DMS53 (cell line): Measurements from ENCODE around the gene RMDN2.
"Not testable (repeated sequence)": the region's sequence is repeated elsewhere in the genome, so short reads cannot be mapped to it uniquely, and the experiment has no call there.

ENCODE experiments used
- DNase-seq: peaks from one replicate; lab custom pipeline; 2025; lab: John Stamatoyannopoulos, UW

RMDN2 gene

DNA sequence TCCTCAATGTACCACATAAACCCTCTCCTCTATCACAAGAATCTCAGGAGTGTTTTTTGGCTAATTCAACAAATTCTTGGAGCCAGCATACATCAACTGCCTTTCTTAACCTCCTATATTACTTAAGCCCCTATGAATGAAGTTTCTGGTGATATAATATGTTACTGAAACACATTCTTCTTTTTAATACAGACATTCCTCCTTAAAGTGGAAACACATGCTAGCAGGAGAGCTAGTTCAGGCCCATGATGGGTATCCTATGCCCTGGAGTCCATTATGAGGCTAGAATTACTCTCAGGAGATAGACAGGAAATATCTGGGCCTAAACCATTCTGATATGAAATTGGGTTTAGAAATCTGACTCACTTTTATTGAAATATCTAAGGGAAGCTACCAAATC, 26.6 kb upstream of the RMDN2 start:
- DNase-seq = no peak

DNA sequence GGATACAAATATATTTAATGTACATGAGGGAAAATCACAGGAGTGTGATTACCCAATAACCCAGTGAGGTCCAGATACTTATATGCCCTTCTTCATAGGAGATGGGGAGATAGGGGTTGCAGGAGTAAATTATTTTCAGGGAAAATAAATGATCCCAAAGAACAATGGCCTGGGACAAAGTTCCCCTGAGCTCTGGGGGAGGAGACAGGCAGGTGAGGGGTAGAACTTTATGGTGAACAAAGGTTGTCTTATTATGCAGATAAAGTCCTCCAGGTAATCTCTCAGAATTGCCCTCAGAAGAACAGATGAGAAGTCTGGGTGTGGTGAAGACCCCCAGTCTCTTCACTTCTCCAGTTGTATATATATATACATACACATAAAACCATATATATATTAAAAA, 22.1 kb upstream of the RMDN2 start:
- no peak for DNase-seq

DNA sequence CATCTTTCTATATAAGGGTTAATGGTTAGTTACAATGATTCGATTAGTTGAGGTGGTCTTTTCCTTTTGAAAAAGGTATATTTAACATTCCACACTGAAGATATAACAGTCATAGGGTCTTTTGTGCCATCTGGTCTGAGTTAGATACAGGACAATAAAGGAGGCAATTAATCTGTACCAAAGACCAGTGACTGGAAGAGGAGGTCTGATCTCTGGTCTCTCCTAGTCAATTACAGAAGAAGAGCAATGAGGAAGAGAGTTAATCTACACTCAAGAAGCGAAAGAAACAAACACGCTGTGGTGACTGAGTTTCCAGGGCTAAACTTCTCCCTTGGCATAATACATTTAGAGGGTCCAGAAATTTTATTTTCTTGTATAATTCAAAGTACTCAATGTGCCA, 20.7 kb upstream of the RMDN2 start:
- DNase-seq = no peak

DNA sequence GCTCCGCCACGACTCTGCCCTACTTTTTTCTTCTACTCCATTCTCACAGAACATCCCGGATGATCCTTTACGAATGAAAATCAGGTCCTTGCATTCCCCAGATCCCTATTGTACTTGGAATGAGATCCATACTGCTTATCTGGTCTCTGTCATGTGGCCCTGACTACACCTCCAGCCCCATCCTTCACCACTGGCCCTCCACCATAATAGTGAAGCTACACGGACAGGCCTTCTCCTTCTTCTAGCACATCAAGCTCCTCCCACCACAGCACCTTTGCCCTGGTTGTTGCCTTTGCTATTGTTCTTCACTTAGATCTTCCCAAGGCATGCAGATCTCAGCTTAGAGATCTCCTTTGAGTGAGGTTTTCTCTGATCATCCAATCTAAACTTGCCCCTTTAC, 20.1 kb upstream of the RMDN2 start:
- no peak for DNase-seq

DNA sequence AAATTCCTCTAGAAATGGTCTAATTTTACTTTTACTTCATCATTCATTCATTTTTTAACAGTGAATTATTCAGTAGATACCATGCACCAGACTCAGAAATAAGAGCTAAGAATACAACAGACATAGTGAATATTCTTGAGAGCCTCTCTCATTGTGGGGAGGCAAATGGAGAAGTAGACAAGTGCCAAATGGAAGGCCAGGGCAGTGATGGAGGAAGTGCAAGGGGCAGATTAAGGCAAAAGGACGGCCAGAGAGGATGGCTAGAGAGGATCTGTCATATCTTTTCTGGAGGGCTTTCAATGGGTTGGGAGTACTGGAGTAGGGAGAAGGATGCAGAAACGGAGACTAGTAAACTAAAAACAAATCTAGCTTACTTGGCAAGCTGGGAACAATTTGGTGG, 19.0 kb upstream of the RMDN2 start:
- no peak for DNase-seq

DNA sequence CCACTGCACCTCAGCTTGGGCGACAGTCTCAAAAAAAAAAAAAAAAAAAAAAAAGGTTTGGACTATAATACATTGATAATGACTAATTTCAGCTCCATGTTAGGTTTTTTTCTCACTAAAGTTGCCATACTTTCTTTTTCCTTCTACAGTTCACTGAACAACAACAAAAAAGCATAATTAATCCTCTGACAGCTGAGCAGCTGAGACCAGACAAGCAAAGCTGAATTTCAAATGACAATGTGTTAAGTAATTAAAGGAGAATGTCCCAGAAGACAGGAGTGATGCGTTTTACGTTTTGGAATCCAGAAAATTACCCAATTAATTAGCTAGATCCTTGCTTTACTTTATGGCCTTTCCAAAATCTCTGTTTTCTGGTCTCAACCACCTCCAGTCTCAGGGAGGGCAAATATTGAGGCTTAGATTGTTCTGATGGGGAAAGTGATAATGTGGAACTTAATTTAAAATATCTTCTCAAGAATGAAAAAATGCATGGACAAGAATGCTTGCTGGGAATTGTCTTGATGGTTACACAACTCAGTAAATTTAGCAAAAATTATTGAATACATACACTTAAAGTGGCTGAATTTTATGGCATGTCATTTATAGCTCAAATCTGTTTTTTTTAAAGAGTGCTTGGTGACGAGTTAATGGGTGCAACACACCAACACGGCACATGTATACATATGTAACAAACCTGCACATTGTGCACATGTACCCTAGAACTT, 17.4 kb upstream of the RMDN2 start:
- no peak for DNase-seq

DNA sequence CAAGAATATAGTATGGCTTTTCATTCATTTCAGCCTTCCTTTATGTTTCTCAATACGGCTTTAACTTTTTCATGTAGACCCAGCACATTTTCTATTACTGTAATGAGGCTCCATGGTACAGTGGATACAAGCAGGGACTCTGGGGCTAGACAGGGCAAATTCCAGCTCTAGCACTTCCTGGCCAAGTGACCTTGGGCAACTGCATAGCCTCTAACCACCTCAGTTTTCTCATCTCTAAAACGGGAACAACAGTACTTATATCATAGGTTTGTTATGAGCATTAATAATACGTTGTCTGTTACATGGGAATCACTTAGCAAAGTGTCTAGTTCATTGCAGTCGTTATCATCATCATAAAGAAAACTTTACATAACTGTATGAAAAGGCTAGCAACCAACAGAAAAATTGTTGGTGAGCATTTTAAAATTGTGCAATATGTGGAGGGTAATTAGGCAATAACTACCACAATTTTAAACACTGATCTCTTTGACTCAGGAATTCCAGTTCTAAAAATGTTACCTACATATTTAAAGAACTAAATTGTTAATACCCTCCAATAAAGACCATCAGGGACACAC, 13.7 kb upstream of the RMDN2 start:
- DNase-seq = no peak

DNA sequence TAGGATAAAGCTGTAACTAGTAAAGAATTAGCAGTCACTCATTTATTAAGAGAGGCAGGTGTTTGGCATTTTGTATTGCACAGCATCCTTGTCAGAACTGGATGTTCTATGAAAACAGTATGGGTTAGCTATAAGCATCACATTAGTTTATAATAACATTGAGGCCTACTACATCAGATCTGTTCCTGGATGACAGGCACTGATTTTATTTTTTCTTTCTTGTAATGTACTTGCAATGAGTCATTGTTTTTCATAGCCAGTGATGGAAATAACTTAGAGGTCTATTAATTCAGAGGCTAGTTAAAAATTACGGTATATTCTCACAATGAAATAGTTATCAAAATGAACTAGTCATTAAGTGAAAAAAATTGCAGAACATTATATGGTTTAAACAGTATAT, 13.0 kb upstream of the RMDN2 start:
- no peak for DNase-seq

DNA sequence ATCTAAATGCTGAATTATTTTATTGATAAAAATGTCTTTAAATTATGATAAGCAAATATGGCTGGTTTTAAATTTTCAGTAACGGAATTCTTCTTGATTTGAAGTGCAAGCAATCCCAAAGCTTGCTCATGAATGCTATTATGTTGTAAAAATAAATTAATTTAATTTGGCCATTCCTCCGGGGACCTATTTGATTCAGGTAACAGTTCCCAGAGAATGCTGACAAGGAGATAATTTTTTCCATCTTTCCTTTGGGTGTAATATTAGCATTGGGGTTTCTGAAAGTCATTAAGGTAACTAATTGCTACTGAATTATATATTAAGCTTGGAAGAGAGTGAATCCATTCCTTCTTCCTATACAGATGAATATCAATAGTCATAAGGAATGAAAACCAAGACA, 12.5 kb upstream of the RMDN2 start:
- DNase-seq = no peak

DNA sequence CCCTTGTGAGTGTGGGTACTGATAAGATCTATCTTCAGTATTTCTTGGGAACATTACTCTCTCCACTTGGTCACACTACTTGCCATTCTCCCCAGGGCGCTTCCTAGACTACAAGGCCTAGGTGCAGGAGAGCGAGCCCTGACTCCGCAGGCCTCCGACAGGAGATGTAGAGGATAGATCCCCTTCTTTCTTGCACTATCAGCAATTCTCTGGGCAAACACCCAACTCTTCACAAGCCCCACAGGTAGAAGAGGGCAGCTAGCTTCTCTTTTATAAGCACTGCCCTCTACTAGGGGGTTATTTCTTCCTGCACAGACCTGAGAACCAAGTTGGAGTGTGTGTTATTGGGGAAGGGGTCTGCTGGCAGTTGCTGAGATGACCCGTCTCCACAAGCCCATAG, 10.7 kb upstream of the RMDN2 start:
- DNase-seq = no peak

DNA sequence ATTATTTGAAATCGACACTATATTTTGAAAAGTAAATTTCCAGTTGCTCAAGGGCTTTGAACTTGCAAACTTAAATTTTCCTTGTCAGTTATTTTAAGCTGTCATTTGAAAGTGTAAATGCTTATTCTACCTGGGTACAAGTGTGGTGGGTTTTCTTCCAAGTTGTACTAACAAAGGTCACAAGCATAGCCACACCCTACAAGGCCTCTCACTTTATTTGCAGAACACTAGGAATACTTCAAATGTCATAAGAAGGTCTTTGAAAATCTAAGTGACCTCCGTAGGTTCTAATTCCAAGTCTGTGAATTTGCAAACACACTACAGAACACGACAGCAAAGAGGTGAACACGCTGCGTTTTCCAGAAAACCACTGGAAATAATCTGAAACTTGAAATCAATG, 9.3 kb upstream of the RMDN2 start:
- DNase-seq = no peak

DNA sequence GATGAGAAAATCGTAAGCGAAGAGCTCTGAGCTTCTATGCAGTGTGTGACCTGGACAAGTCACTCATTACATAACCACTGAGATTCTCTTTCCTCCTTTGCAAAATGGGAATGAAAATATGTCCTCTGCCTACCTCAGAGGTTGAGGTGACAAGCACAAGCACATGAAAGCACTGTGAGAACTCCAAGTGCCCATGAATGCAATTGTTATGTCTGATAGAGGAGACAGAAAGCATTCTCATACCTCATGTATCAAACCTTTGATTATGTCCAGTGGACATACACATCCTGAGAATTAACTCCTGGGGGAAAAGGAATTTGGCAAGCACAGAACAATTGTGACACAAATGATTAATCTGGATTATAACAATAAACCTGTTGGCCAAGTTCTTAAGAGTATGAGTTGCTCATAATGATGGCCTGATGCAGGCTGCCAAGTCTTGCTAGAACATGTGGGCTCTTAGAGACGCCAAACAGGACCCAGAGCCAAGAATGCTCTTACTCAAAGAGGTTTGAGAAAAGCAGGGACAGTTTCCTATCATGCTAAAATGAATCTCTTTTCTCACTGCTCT, 8.5 kb upstream of the RMDN2 start:
- no peak for DNase-seq

DNA sequence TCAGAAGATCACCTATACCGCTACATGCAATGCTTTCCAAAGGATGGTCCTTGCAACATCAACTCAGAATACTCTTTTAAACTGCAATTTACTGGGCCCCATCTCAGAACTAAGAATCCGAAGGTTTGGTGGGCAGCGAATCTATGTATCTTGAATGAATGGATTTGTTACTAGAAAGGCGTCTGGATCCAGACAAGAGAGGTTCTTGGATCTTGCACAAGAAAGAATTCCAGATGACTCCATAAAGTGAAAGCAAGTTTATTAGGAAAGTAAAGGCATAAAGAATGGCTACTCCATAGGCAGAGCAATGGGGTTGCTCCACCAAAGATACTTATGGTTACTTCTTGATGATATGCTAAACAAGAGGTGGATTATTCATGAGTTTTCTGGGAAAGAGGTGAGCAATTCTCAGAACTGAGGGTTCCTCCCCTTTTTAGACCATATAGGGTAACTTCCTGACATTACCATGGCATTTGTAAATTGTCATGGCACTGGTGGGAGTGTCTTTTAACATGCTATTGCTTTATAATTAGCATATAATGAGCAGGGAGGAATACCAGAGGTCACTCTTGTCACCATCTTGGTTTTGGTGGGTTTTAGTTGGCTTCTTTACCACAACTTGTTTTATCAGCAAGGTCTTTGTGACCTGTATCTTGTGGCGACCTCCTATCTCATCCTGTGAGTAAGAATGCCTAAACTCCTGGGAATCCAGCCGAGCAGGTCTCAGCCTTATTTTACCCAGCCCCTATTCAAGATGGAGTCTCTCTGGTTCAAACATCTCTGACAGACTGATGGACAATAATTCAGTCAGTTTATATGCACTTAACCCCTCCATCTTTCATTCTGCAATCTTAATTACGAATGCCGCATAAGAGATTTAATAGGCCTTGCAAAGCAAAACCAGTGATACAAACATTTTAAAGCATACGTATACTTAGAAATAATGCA, 7.5 kb upstream of the RMDN2 start:
- no peak for DNase-seq

DNA sequence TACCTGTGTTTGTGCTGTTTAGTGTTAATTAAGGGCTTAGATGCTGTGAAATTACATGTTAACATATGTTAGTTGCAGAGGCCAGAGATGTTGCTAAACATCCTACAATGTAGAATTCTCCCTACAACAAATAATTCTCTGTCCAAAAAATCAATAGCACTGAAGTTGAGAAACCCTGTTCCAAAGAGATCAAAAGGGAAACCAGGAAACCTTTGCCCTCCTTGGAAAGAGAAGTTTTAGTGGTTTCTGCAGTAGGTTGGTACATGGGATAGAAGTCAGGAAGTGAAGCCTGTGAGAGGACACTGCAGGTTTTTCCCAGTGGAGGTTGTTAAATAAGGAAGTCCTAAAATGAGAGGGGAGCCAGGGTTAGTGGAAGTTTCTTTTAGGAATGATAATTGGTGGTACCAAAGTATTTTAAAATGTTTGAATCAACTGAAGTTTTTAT, 6.3 kb upstream of the RMDN2 start:
- DNase-seq = no peak

DNA sequence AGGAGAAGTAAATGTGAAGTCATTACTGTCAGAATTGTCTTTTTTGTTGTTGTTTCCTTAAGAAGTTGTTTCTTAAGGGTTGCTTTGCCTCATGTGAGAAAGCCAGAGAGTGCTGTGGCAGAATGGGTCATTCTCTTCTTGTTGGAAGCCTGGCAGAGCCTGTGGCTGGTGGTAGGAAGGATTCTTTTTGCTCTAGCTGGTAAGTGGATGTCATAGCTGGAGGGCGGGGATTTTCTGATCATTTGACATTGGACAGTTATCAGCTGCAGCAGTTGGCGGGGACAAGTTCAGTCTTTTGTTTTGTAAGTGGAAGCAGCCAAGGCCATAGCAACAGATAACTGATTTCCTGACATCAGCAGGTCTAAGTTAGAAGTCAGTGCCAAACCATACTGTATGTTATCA, 5.5 kb upstream of the RMDN2 start:
- no peak for DNase-seq

DNA sequence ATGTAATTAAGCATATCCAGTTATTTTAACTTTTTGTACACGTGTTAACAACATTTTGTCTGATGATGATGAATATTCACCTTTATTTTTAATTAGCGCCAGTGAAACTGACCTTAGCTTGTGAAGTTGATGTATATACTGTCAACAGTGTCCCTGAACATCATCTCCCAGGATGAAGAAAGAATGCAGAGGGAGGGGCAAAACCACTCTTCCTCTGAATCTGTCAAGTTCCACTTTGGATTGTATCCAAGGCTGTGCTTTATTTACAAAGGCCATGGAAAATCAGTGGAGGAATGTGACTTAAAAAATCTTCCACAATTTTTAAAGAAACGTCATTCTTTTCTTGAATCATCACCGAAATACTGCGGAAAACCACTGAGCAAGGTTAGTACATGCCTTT, 4.5 kb upstream of the RMDN2 start:
- no peak for DNase-seq

DNA sequence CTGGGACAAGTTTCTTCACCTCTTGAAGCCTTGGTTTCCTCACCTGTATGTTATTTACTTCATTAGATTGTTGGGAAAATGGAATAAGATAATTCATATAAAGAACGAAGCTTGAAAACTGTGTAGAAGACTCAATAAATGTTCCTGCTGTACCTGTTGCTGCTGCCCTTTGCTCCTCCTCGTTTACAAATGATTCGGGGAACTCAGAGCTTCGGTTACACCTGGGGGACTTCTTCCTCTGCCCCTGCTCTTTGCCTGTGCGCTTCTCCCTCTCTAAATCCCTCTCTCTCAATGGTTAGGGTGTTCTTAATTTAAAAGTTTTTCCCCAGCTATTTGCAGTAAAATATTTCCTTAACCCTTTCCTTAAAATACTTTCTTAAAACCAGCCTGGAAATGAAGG, 3.3 kb upstream of the RMDN2 start:
- DNase-seq = no peak

DNA sequence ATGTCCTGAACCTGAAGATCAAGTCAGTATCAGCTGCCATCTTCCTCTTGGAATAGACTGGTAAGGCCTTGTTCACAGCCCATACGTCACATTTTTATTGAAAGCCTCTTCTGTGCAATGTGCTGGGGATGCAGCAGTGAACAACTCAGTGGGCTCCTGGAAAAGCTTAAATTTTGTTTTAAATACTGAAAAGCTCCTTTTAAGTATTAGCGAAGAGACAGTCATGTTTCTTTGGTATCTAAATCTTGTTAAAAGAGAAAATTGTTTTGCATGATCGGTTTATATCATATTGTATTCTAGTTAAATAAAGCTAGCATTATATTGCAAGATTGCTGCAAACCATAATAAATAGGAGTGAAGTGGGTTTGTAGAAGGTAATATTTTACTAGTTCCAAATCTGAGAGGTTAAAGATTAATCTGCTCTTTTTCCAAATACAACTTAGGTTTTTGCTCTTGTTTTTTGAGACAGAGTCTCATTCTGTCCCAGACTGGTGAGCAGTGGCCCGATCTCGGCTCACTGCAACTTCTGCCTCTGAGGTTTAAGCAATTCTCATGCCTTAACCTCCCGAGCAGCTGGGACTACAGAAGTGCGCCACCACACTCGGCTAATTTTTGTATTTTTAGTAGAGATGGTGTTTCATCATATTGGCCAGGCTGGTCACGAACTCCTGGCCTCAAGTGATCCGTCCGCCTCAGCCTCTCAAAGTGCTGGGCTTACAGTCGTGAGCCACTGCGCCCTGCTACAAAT, 1.6 kb upstream of the RMDN2 start:
- DNase-seq = no peak

DNA sequence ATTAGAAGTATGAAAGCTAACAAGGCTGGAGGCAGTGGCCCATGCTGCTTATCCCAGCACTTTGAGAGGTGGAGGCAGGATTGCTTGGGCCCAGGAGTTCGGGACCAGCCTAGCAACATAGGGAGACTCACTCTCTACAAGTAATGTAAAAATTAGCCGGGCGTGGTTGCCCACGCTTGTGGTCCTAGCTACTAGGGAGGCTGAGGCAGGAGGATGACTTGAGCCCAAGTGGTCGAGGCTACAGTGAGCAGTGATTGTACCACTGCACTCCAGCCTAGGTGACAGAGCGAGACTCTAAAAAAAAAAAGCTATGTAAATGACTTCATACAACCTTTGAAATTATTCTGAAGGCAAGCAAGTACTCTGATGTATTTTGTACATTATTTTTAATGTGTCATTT, 1.5 kb downstream of the RMDN2 start:
- no peak for DNase-seq

DNA sequence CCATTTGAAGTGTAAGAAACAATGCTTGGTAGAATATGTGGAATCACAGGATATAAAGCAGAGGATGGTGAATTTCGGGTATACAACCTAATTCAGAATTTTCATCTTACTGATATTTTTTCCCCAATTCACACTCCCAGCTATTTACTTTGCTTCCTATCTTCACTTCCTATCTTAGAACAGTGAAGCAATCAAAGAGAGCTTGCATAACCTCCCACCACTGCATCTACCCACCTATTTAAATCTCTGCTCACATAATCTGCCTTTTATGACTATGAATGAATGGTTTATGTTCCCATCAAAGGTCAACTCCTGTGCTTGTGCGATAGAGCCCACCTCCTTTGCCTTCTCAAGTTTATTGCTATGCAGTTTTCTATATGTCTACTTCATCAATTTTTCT, 3.3 kb downstream of the RMDN2 start:
- no peak for DNase-seq

DNA sequence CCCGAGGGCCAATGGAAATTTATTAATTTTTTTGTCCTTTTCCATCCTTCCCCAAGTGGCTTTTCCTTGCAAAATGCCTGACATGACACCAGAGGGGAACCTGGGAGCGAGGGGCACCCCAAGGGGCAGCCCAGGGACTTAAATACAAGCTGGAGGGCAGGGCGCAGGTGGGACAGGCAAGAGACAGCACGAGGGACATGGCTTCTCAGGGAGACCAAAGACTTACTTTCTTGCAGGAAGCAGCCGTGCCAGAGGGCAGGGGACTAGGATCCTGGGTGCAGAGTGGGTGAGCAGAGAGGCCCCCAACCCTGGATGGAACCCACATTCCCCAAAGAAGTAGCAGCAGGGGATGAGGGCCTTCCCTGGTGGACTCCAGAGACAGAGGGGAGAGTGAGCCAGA, 5.3 kb downstream of the RMDN2 start:
- not testable (repeated sequence) for DNase-seq

DNA sequence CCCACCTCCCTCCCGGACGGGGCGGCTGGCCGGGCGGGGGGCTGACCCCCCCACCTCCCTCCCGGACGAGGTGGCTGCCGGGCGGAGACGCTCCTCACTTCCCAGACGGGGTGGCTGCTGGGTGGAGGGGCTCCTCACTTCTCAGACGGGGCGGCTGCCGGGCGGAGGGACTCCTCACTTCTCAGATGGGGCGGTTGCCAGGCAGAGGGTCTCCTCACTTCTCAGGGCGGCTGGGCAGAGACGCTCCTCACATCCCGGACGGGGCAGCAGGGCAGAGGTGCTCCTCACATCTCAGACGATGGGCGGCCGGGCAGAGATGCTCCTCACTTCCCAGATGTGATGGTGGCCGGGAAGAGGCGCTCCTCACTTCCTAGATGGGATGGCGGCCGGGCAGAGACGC, 7.8 kb downstream of the RMDN2 start:
- DNase-seq = not testable (repeated sequence)
